Measurements from ENCODE around the gene ICA1L.
"Not testable (repeated sequence)": the region's sequence is repeated elsewhere in the genome, so short reads cannot be mapped to it uniquely, and the experiment has no call there.

Gene ICA1L

GRCh38 chr2:202871300-202872141 is at the start of gene ICA1L:
Gene ICA1L, minus strand, starts transcription at chr2:202871766. Its CDS starts 42,757 bp downstream, at chr2:202829009.
- peak; percentile 54 for DNase-seq (ENCODE audit: low spot score)

GRCh38 chr2:202918860-202919259 is 47.3 kb upstream of the ICA1L start:
- no peak for DNase-seq (ENCODE audit: low spot score)

- not testable (repeated sequence) for DNase-seq (ENCODE audit: low spot score)
Measured at GRCh38 chr2:202912342-202913201, 41.0 kb upstream of the ICA1L start.

GRCh38 chr2:202911512-202912341 is 40.2 kb upstream of the ICA1L start, which contains the start of the genes CARF and WDR12:
Gene CARF, plus strand, starts transcription at chr2:202912275. Its CDS starts 29,628 bp downstream, at chr2:202941903.
Gene WDR12, minus strand, starts transcription at chr2:202911673. Its CDS starts 197 bp downstream, at chr2:202911476.
- DNase-seq (ENCODE audit: low spot score): peak; percentile 91

- no peak for DNase-seq (ENCODE audit: low spot score)
Measured at GRCh38 chr2:202911203-202911511, 39.6 kb upstream of the ICA1L start.

GRCh38 chr2:202910698-202911097 is 39.1 kb upstream of the ICA1L start:
- DNase-seq (ENCODE audit: low spot score): no peak

- not testable (repeated sequence) for DNase-seq (ENCODE audit: low spot score)
Measured at GRCh38 chr2:202910250-202910649, 38.7 kb upstream of the ICA1L start.

GRCh38 chr2:202909394-202910192 is 38.0 kb upstream of the ICA1L start:
- DNase-seq (ENCODE audit: low spot score): no peak

- DNase-seq (ENCODE audit: low spot score): no peak
Measured at GRCh38 chr2:202908186-202908585, 36.6 kb upstream of the ICA1L start.

GRCh38 chr2:202905507-202905906 is 33.9 kb upstream of the ICA1L start:
- DNase-seq (ENCODE audit: low spot score): not testable (repeated sequence)

GRCh38 chr2:202885190-202885589 is 13.6 kb upstream of the ICA1L start:
- DNase-seq (ENCODE audit: low spot score): no peak

GRCh38 chr2:202883987-202884675 is 12.6 kb upstream of the ICA1L start:
- no peak for DNase-seq (ENCODE audit: low spot score)

GRCh38 chr2:202881570-202881969 is 10.0 kb upstream of the ICA1L start:
- DNase-seq (ENCODE audit: low spot score): no peak

- no peak for DNase-seq (ENCODE audit: low spot score)
Measured at GRCh38 chr2:202877699-202878098, 6.1 kb upstream of the ICA1L start.

GRCh38 chr2:202870431-202871299 is 901 bp downstream of the ICA1L start:
- DNase-seq (ENCODE audit: low spot score): peak; percentile 82

GRCh38 chr2:202861987-202862386 is 9.6 kb downstream of the ICA1L start:
- no peak for DNase-seq (ENCODE audit: low spot score)

GRCh38 chr2:202858601-202859000 is 13.0 kb downstream of the ICA1L start:
- no peak for DNase-seq (ENCODE audit: low spot score)

GRCh38 chr2:202849343-202849742 is 22.2 kb downstream of the ICA1L start:
- not testable (repeated sequence) for DNase-seq (ENCODE audit: low spot score)

GRCh38 chr2:202848813-202849212 is 22.8 kb downstream of the ICA1L start:
- no peak for DNase-seq (ENCODE audit: low spot score)

Measured in LoVo (cell line).